Endodermal cell (in vitro differentiated cells): ENCODE results near the gene MTG1. TPM values are rescaled to one million over a fixed set of nuclear protein-coding genes. Genes with fewer than 3 reads are reported as not detected.

Source experiments
- DNase-seq: peaks from one replicate; pipeline ENCODE4 v3.0.0-alpha.2; 2017
- H3K27ac ChIP-seq: 2 replicates; pipeline ENCODE4 v1.5.1; 2013; ENCODE audit warnings: mild to moderate bottlenecking, low read depth, low read length, moderate library complexity
- H3K27me3 ChIP-seq: 2 replicates; pipeline ENCODE4 v1.6.1; 2013; ENCODE audit warnings: mild to moderate bottlenecking, low read length, moderate library complexity; ENCODE audit not compliant: insufficient read depth, control insufficient read depth, poor library complexity, severe bottlenecking
- H3K36me3 ChIP-seq: 2 replicates; pipeline ENCODE4 v1.7.0; 2013; ENCODE audit warnings: mild to moderate bottlenecking, low read length, moderate library complexity; ENCODE audit not compliant: control insufficient read depth, insufficient read depth
- H3K4me1 ChIP-seq: one replicate; pipeline ENCODE4 v1.7.0; 2013; ENCODE audit warnings: low read length; ENCODE audit not compliant: control insufficient read depth, insufficient read depth
- H3K4me3 ChIP-seq: 2 replicates; pipeline ENCODE4 v1.5.1; 2013; ENCODE audit warnings: mild to moderate bottlenecking, low read length, moderate library complexity
- H3K9ac ChIP-seq: 2 replicates; pipeline ENCODE4 v1.6.1; 2013; ENCODE audit warnings: mild to moderate bottlenecking, low read length, moderate library complexity; ENCODE audit not compliant: poor library complexity, severe bottlenecking; ENCODE audit errors: extremely low read depth
- H3K9me3 ChIP-seq: 2 replicates; pipeline ENCODE4 v1.6.1; 2013; ENCODE audit warnings: mild to moderate bottlenecking, low read length, moderate library complexity; ENCODE audit not compliant: control insufficient read depth
- H3K27ac Mint-ChIP-seq: 2 replicates; pipeline ENCODE4 v1.8.0; 2020; ENCODE audit warnings: mixed read lengths
- H3K27me3 Mint-ChIP-seq: 2 replicates; pipeline ENCODE4 v1.8.0; 2021; ENCODE audit warnings: mild to moderate bottlenecking, mixed read lengths; ENCODE audit not compliant: insufficient read depth
- H3K36me3 Mint-ChIP-seq: 2 replicates; pipeline ENCODE4 v1.8.0; 2020; ENCODE audit warnings: low read depth, mixed read lengths
- H3K4me1 Mint-ChIP-seq: 2 replicates; pipeline ENCODE4 v1.8.0; 2020; ENCODE audit warnings: mixed read lengths
- H3K4me3 Mint-ChIP-seq: 2 replicates; pipeline ENCODE4 v1.8.0; 2020; ENCODE audit warnings: mild to moderate bottlenecking, moderate library complexity, mixed read lengths
- H3K9me3 Mint-ChIP-seq: 2 replicates; pipeline ENCODE4 v1.8.0; 2020; ENCODE audit warnings: mild to moderate bottlenecking, mixed read lengths
- WGBS, 2 experiments: methylation state at CpG; one replicate each; pipeline versions ENCODE4 v1.1.5 to v1.1.7; 2013; ENCODE audit warnings: missing lambda C conversion rate in 2 of 2, mixed read lengths in 1 of 2; ENCODE audit not compliant: insufficient coverage in 1 of 2, insufficient read length in 1 of 2; 5-methylcytosine and 5-hydroxymethylcytosine counted together
- total RNA-seq, 2 donors: library from RNA; stranded (reverse); fragmentation: NEBNext Ultra II Directional in 1 of 2; extraction: Animal tissue kit (Norgen Biotek cat#: 25700) in 1 of 2; gene quantifications; 2 replicates in 1 of 2; 3 replicates in 1 of 2; pipeline ENCODE4 v1.2.1, GENCODE V29; 2021
- TF ChIP-seq, protein P1 (sequence below): fragments of 200-600 bp; sonication (generic); conservative IDR thresholded peaks from 2 replicates; pipeline ENCODE4 v1.5.0; 2021; ENCODE audit warnings: antibody characterized with exemption, mild to moderate bottlenecking

Gene MTG1
- total RNA-seq, 2 donors from 2014 or later = 71.3 to 86.0 TPM

DNA sequence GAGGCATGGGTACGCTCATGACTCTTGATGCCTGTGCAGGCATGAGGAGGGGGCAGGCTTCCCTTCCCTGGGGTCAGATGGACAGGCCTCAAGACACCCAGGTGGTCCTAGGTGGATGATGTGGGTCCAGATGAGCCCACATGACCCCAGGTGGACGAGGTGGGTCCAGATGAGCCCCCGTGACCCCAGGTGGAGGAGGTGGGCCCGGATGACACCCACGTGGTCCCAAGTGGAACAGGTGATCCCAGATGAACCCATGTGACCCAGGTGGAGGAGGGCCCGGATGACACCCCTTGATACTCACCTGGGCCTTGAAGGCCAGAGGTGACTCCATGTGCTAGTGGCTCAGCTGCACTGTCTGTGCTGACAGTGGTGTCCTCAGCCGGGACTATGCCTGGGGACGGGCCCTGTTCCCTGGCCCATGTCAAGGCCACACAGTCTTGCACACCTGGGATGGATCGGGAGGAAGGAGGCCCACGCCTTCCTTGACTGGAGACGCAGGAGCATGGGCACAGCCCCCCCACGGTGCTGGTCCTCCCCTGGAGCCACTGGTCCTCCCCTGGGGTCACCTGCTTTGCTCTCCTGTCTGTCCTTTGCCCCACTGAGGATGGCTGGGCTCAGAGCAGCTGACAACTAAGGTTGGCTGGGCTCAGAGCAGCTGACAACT lies 43.5 kb upstream of the MTG1 start:
- no peak overlapping the region for H3K9ac ChIP-seq
- peaks cover 7% of the 10 kb centered on the region for H3K4me1 Mint-ChIP-seq
- H3K27me3 Mint-ChIP-seq = peaks cover 7% of the 10 kb centered on the region
- no peak overlapping the region for H3K27ac Mint-ChIP-seq
- no peaks in the 10 kb centered on the region for H3K9me3 ChIP-seq
- H3K36me3 Mint-ChIP-seq = peaks cover under 1% of the 10 kb centered on the region
- no peaks in the 10 kb centered on the region for H3K27me3 ChIP-seq
- WGBS, 2 experiments = 87 to 90% methylated on average over 7 to 12 of the region's 12 CpGs
- H3K9me3 Mint-ChIP-seq = no peaks in the 10 kb centered on the region
- no peak overlapping the region for H3K4me3 Mint-ChIP-seq
- H3K36me3 ChIP-seq = peaks cover 11% of the 10 kb centered on the region
- no peaks in the 10 kb centered on the region for H3K4me1 ChIP-seq
- TF ChIP-seq, protein P1, sequence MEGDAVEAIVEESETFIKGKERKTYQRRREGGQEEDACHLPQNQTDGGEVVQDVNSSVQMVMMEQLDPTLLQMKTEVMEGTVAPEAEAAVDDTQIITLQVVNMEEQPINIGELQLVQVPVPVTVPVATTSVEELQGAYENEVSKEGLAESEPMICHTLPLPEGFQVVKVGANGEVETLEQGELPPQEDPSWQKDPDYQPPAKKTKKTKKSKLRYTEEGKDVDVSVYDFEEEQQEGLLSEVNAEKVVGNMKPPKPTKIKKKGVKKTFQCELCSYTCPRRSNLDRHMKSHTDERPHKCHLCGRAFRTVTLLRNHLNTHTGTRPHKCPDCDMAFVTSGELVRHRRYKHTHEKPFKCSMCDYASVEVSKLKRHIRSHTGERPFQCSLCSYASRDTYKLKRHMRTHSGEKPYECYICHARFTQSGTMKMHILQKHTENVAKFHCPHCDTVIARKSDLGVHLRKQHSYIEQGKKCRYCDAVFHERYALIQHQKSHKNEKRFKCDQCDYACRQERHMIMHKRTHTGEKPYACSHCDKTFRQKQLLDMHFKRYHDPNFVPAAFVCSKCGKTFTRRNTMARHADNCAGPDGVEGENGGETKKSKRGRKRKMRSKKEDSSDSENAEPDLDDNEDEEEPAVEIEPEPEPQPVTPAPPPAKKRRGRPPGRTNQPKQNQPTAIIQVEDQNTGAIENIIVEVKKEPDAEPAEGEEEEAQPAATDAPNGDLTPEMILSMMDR = no peak
- DNase-seq = no peak
- H3K27ac ChIP-seq = no peak overlapping the region
- no peak overlapping the region for H3K4me3 ChIP-seq

DNA sequence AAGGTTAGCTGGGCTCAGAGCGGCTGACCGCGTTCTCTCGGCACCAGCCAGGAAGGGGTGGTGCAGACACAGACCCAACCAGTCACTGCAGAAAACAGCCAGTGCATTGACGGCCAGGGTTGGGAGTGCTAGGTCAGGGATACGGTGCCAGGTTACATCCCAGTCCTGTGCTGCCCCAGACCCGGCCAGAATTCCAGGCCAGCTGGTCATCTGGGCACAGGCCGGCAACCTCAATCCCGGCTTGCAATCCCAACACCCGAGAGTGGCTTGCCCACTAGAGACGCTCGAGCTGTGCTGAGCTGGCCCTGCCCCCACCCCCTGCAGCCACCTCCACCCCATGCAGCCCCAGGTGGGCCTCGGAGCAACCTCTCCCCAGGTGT lies 43.0 kb upstream of the MTG1 start:
- H3K27ac Mint-ChIP-seq = no peak overlapping the region
- TF ChIP-seq, protein P1 = no peak
- Histone ChIP-seq H3K4me1 (peaks cover 3% of the 10 kb centered on the region), H3K27me3 (no peaks in the 10 kb centered on the region), H3K4me3 (no peak overlapping the region), H3K27ac (no peak overlapping the region), H3K9ac (no peak overlapping the region), H3K36me3 (peaks cover 14% of the 10 kb centered on the region), H3K9me3 (no peaks in the 10 kb centered on the region)
- H3K4me1 Mint-ChIP-seq = peaks cover 7% of the 10 kb centered on the region
- 81 to 86% methylated on average over 5 to 13 of the region's 13 CpGs for WGBS, 2 experiments
- DNase-seq = no peak
- peaks cover 3% of the 10 kb centered on the region for H3K36me3 Mint-ChIP-seq
- H3K9me3 Mint-ChIP-seq = no peaks in the 10 kb centered on the region
- H3K4me3 Mint-ChIP-seq = no peak overlapping the region
- peaks cover 2% of the 10 kb centered on the region for H3K27me3 Mint-ChIP-seq

DNA sequence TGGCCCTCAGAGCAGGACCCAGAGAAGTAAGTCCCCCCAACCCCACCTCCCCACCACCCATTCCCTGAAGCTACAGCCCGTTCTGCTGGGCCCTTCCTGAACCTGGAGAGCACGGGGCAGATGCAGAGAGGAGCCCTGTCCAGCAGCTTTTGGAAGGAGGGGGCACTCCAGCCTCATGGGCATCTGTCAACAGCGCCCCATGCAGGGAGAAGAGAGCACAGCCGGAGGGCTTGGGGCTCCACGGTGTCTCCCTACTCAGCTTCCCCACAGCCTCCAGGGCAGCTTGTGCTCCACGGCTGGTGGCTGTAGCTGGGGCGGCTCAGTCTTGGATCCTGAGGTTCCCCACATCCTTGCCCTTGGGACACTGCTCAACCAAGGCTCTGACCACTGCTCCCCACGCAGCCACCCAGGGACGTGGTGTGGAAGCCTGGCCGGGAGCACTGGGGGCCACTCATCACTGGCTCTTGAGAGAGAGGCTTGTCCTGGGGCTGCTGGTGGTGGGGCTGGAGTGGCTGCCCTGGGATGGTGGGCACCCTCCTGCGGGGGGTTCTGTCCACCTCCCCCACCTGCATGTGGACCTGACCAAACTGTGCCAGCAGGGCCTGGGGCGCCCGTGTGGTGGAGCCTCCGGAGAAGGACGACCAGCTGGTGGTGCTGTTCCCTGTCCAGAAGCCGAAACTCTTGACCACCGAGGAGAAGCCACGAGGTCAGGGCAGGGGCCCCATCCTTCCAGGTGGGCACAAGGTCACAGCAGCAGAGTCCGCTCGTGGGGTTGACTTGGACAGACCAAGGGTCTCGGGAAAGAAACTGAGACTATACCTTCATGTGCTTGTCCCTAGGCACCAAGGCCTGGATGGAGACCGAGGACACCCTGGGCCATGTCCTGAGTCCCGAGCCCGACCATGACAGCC lies 42.3 kb upstream of the MTG1 start:
- H3K27me3 Mint-ChIP-seq = peaks cover 2% of the 10 kb centered on the region
- no peaks in the 10 kb centered on the region for H3K9me3 ChIP-seq
- no peak overlapping the region for H3K27ac Mint-ChIP-seq
- no peak overlapping the region for H3K4me3 ChIP-seq
- H3K36me3 Mint-ChIP-seq = peaks cover 3% of the 10 kb centered on the region
- H3K36me3 ChIP-seq = peaks cover 14% of the 10 kb centered on the region
- 75 to 78% methylated on average over 13 to 24 of the region's 24 CpGs for WGBS, 2 experiments
- no peak overlapping the region for H3K27ac ChIP-seq
- H3K4me1 Mint-ChIP-seq = peaks cover 7% of the 10 kb centered on the region
- H3K9ac ChIP-seq = no peak overlapping the region
- no peaks in the 10 kb centered on the region for H3K27me3 ChIP-seq
- DNase-seq = peak; percentile 84
- peaks cover 8% of the 10 kb centered on the region for H3K4me1 ChIP-seq
- H3K9me3 Mint-ChIP-seq = no peaks in the 10 kb centered on the region
- TF ChIP-seq, protein P1 = peak; percentile 46
- no peak overlapping the region for H3K4me3 Mint-ChIP-seq
